GM18502 (cell line): ENCODE results near the gene CAB39L.

Experiments used
- ATAC-seq: cut with Tn5 transposase; IDR thresholded peaks from one replicate; pipeline ENCODE4 v1.9.1; 2021; ENCODE audit warnings: mild to moderate bottlenecking; ENCODE audit not compliant: unreplicated experiment, poor library complexity

CAB39L gene

DNA sequence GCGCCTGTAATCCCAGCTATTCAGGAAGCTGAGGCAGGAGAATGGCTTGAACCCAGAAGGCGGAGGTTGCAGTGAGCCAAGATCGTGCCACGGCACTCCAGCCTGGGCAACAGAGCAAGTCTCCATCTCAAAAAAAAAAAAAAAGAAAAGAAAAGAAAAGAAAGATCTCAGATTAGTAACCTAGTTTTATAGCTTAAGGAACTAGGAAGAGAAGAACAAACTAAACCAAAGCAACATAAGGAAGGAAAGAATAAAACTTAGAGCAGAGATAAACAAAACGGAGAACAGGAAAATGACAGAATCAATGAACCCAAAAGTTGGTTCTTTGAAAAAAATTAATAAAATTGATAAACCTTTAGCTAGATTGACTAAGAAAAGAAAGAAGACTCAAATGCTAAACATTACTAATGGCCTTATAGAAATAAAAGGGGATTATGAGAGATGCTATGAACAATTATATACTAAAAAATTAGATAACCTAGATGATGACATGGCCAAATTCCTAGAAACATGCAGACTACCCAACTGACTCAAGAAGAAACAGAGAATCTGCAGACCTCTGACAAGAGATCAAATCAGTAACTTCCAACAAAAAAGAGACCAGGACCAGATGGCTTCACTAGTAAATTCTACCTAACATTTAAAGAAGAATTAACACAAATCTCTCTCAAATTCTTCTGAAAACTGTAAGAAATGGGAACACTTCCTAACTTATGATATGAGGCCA is 127.9 kb downstream of the CAB39L start:
- ATAC-seq, result no peak

DNA sequence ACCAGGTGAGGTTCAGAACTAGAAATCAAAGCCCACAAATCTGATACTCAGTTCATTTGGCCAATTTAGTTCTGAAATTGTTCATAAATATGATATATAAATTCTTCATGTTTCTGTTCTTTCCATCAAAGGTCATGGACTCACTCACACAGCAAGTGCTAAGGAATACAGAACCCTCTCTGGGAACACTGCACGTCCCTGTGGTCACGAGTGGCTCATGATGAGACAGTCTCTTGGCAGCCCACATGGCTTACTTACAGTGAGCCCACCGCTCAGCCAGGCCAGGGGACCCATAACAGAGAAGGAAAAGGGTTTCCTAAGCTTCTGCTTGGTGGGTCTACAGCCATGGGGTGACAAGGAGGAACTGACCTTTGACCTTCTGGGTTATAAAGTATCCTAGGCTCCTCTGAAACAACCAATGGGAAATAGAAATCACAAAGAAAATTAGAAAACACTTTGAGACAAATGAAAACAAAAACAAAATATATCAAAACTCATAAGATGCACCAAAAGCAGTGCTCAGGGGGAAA is 128.8 kb downstream of the CAB39L start:
- no peak for ATAC-seq

GRCh38 chr13:49314344-49314882 is 129.5 kb downstream of the CAB39L start:
- no peak for ATAC-seq

- no peak for ATAC-seq
Measured at GRCh38 chr13:49311816-49312215, 132.0 kb downstream of the CAB39L start.

DNA sequence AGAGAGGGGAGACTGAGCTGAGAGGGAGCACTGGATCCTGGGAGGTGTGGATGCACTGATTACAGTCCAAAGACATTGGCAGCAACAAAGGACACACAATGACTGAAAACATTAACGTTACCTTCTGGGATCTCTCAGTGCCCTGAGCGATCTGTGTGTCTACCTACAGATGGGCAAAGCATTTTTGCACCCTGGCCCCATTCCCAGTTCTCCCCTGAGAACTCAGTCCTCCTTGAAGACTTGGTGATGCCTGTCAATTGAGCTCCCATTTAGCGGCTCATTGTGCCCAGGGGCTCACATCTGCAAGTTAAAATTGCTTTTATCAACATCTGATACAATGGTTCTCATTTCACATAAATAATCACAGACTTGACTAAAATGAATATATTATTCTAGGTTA is 133.6 kb downstream of the CAB39L start:
- no peak for ATAC-seq

DNA sequence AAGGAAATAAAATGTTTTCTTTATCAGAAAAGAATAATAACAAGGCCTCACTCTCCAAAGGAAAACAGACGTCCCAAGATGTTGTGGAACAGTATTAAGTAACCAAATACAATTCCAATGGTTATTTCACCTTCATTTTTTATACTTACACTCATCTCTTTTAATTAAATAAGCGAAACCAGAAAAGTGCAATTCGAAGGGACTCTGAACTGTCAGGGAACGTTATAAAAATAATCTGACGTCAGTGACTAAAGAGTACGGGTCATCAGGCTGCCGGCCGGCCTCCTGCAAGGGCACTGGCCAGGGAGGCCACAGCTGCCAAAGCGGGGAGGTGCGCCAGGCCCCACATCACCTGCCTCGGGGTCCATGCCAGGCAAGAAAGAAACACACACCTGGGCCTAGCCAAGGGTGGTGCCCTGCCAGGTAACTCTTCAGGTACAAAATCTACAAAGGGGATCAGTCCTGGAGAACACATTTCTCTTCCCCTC is 134.9 kb downstream of the CAB39L start:
- no peak for ATAC-seq

DNA sequence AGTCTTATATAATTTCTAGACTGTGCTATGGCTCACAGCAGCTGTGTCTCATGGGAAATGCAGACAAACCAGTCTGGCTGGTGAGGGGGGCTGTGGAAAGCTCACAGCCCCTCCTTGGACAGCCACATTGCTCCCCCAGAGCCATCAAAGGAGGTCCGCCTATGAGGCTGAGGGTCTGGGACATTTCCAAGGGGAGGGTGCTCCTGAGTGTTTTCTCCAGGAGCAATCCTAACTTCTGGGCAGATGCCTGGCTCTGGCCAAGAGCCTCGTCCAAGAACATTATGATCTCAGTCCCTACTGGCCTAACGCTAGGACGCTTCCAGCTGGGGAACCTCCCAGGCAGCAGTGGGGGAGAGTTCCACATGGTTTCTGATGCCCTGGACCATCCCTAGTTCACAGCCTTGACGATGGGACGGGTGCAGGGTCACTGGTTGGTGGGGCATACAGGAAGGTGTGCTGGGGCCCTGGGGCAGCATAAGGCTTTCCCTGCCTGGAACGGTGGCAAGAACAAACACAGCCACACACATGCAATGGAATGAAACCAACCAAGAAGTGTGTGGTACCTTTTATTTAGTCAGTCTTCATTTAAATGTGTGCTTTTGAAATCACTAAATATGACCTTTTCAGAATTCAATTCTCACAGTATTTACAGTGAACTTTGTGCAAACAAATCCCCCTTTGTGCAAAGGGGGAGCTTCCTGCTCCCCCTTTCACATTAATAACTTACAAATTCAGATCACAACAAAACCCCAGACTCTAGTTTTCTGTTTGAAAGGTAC is 135.6 kb downstream of the CAB39L start:
- ATAC-seq, result no peak

- no peak for ATAC-seq
Measured at GRCh38 chr13:49307365-49307764, 136.5 kb downstream of the CAB39L start.

DNA sequence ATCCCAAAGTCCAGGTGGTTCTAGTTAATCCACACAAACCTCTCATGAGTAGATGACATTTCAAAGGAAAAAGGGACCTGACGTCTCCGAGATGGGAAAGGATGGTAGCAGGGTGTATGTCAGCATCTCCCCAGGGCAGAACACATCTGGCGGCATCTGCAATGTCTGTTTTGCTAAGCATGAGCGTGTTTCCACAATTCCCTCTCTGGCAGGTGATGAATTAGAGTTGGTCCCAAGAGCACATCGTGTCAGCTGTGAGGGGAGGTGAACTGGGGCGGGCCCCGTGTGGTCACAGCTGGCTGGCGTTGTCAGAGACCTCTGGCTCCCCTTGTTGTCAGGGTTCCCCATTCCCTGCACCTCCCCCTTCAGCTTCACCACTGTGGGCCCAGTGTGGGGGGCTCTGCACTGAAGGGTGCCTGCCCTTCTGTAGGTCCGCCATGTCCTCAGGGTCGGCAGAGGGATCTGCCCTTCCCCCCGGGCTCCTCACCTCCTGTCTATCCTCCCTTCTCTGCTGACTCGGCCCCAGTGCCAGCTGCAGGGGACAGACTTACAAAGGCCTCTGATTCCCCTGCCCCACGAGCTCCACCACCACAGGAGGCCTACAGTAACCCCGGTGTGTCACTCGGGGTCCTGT is 138.0 kb downstream of the CAB39L start:
- ATAC-seq, result no peak

DNA sequence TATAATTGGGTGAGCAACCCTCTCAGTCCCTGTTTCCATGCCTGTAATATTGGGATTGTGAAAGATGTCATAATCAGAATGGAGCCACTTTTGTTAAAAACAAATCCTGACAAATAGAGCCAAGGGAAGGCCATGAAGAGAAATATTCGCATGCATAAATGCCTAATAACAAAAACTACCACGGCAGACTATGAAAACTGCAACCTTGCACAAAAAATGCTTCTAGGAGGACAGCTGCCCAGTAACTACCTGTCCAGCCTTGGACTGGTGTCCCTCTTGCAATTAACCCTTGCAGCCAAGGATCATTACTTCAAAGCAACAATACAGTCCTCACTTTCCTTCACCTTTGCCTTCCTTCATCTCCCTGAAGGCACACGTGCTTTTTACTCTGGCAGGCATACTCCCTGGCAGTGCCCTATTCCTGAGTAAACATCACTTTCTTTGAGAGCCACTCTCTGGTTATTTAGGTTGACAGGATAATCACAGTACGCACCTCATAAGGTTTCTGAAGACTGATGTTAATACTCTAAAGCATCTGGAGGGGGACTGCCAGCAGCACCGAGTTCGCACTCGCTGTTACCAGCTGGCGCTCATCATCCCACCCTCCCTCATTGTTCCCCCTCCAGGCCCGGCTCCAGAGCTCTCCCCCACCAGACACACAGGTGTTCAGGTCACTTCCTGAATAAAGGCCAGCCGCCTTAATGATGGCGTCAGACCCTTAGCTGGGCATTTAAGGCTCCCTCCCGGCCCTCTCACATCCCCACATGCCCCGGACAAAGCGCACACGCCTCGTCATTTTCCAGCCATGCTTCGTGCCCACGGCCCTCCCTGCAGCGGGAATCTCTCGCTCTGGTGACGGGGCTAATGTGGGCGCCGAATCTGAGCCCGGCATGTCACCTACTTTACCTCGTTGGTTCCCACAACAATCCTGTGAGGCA is 138.8 kb downstream of the CAB39L start:
- ATAC-seq, result no peak

DNA sequence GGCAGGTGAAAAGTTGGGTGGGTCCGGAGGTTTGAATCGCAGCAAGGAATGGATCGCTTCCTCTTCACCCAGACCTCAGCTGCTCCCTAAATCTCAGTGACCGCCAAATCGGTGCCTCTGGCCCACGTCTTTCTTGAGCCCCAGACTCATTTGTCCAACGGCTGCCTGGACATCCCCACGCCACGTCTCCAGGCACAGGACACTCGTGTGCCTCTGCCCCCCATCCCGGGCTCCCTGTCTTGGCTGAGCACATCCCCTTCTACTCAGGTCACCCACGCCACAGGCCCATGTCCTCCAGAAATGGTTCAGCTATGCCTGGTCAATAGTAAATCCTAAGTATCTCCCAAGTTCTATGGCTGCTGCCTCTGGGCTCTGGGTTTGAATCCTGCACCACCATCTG is 139.5 kb downstream of the CAB39L start:
- ATAC-seq, result no peak

DNA sequence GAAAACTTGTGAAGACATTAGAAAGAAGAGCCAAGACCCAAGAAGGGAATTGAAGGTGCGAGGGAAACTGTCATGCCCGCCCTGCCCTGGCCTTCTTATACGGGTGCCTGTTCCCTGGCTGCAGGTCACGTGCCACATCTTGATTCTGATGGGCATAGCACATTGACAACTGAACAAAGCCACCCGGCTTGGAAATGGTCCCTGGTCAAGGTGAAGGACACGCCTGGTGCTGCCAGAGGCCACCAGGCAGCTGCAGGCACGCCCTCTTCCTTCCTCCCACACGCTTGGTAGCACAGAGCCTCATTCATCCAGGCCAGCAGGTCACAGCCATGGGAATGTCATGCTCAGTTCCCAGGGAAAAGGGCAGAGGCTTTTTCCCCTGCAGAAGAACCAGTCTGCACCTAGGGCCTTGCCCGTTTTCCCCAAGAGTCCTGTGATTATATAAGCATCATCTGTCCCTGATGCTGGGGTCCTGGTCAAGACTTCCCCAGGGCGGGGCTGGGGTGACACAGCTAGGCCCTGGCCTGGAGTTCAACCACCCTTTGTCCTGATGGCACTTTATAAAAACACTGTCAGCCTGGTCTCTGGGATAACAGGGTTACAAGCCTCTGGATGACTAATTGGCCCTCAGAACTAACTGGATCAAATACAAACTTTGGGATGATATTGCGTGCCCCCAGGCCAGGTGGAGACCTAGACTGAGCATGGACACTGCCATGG is 140.2 kb downstream of the CAB39L start:
- ATAC-seq, result no peak

DNA sequence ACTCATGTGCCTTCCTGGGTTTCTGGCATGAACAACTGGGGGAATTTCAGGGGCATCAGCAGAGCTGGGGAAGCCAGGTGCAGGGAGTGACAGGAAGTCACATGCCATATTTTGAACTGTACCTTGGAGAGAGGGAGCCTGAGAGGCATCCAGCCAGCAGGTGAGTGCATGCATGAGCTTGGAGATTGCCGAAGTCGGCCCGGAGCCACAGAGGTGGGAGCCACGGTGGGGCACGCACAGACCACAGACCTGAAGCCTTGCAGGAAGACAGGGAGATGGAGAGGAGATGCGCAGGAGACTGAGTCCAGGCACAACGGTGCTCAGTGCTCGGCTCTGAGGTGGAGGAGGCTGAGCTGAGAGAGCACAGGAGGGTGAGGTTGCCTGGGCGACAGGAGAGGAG is 141.0 kb downstream of the CAB39L start:
- no peak for ATAC-seq

DNA sequence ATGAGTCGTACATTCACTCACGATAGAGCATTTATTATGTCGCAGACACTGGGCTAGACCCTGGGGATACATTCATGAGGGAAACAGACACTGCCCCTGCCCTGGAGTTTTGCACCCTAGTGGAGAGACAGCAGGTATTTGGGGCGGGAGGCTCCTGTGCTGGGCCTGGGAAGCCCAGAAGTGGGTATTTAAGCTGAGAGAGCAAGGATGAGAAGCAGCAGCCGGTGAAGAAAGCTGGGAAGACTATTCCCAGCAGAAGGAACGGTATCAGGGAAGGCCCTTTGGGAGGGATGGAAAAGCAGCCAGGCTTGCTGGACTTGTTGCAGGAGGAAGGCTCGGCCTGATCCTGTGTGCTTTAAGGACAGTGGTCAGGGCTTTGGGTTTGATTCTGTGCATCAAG is 141.6 kb downstream of the CAB39L start:
- ATAC-seq, result no peak

DNA sequence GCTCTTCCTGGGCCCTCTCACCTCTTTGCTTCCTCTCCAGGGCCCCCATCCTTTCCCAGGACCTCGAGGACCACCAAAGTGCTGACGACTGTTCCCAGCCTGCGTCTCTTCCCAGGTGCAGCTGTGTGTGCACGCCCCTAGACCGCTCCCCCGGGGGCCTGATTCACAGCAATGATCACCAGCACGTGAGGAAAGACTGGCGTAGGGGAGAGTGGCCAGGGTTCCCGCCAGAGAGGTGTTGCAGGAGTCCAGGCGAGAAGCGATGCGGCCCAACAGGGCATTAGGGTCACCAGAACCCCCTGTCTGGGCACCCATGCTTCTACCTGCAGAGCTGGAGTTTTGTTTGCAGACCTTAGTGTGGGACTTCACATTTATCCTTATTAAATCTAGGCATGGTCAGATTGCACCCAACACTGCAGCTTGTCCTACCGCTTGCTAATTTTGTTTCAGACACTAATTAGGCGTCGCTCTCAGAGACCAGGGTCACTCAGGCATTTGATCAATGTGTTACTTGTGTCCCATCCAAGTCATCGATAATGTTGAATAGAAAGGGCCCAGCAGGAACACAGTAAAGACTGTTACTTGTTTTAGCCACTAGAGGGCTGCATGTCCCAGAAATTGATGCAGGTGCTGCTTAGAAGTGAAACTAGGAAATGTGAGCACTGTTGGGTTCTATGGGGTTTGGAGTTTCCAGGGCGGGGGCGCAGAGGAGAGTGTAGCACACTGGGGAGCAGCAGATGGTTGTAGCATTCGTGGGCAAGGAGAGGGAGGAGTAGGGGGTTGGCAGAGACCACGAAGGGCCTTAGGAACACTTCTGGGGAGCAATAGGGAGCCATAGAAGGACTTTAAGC is 142.9 kb downstream of the CAB39L start:
- ATAC-seq, result peak; percentile 94

DNA sequence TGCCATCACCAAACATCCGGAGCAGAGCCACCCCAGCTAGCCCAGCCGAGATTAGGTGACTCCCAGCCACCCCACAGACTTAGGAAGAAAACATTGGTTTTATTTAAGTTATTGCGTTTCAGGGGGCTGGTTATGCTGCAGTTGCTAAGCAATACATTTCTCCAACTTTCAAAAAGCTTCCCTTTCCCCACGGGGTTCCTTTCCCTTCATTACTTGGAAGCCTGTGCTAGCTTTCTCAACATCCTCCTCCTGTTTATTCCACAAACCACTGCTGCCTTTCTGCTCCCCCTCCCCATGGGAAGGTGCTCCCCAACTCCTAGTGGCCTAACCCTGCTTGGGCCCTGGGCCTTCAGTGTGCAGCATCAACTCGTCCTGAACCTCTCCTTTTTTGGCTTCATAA is 143.6 kb downstream of the CAB39L start:
- ATAC-seq, result no peak

GRCh38 chr13:49298903-49299605 is 144.8 kb downstream of the CAB39L start:
- ATAC-seq, result no peak

- no peak for ATAC-seq
Measured at GRCh38 chr13:49298416-49298815, 145.4 kb downstream of the CAB39L start.
